ENCODE data around the gene CCL19. TPM values are rescaled to one million over a fixed set of nuclear protein-coding genes. Genes with fewer than 3 reads are reported as not detected.

The CCL19 gene
- total RNA-seq, 6 experiments from 2014 or later = 0.77 to 6.5 (median 1.1) TPM

GRCh38 chr9:34674440-34674839, 16.6 kb downstream of the CCL19 start:
- Histone ChIP-seq H3K4me3 (no peak overlapping the region), H3K27ac (no peak overlapping the region), H3K27me3 (no peaks in the 10 kb centered on the region), H3K4me1 (peaks cover 0 to 7% (median 0%) of the 10 kb centered on the region in 4 donors), H3K36me3 (no peaks in the 10 kb centered on the region), H3K9me3 (no peaks in the 10 kb centered on the region)
- no peak for TF ChIP-seq POLR2A (IDR thresholded peaks at IDR 0.05)
- no peak for TF ChIP-seq CTCF (IDR thresholded peaks at IDR 0.05)
- intact Hi-C loops (cut with DNase I) = no loop called here
- DNase-seq (no peak), ATAC-seq (peak in 1 of 4 donors; percentile 12)
- 46% methylated on average over 3 of the region's 3 CpGs for WGBS (ENCODE audit: insufficient coverage, low coverage, low lambda C conversion rate, missing lambda C conversion rate)

GRCh38 chr9:34671307-34671706, 19.8 kb downstream of the CCL19 start:
- Histone ChIP-seq H3K27ac (no peak overlapping the region), H3K4me3 (no peak overlapping the region), H3K27me3 (no peaks in the 10 kb centered on the region), H3K9me3 (no peaks in the 10 kb centered on the region), H3K4me1 (peaks cover 0 to 13% (median 5%) of the 10 kb centered on the region in 4 donors), H3K36me3 (no peaks in the 10 kb centered on the region)
- DNase-seq (no peak), ATAC-seq (no peak)
- TF ChIP-seq POLR2A (IDR thresholded peaks at IDR 0.05) (no peak), CTCF (IDR thresholded peaks at IDR 0.05) (no peak)
- no CpG with 5 or more reads among the region's 1 CpG for WGBS (ENCODE audit: insufficient coverage, low coverage, low lambda C conversion rate, missing lambda C conversion rate)
- intact Hi-C loops (cut with DNase I) = no loop called here

GRCh38 chr9:34669809-34670562, 21.1 kb downstream of the CCL19 start:
- Histone ChIP-seq H3K4me1 (peaks cover 0 to 14% (median 5%) of the 10 kb centered on the region in 4 donors), H3K36me3 (no peaks in the 10 kb centered on the region), H3K27me3 (no peaks in the 10 kb centered on the region), H3K9me3 (no peaks in the 10 kb centered on the region), H3K27ac (no peak overlapping the region), H3K4me3 (no peak overlapping the region)
- TF ChIP-seq CTCF (IDR thresholded peaks at IDR 0.05) = no peak
- no peak for TF ChIP-seq POLR2A (IDR thresholded peaks at IDR 0.05)
- DNase-seq (no peak), ATAC-seq (no peak)
- 72% methylated on average over 2 of the region's 5 CpGs for WGBS (ENCODE audit: insufficient coverage, low coverage, low lambda C conversion rate, missing lambda C conversion rate)
- intact Hi-C loops (cut with DNase I) = no loop called here

- peaks cover 0 to 11% (median 5%) of the 10 kb centered on the region in 4 donors for H3K4me1 ChIP-seq
- WGBS (ENCODE audit: insufficient coverage, low coverage, low lambda C conversion rate, missing lambda C conversion rate) = 0% methylated on average over 8 of the region's 55 CpGs
- ATAC-seq = peak; percentile 86 to 93 (median 88)
- no peaks in the 10 kb centered on the region for H3K27me3 ChIP-seq
- peak overlapping the region; percentile 71 to 85 (median 72) for H3K4me3 ChIP-seq
- peak; percentile 97 to 98 (median 97) for DNase-seq
- intact Hi-C loops (cut with DNase I) = no loop called here
- peak overlapping the region; percentile 87 to 93 (median 89) for H3K27ac ChIP-seq
- H3K36me3 ChIP-seq = no peaks in the 10 kb centered on the region
- no peaks in the 10 kb centered on the region for H3K9me3 ChIP-seq
- TF ChIP-seq CTCF (IDR thresholded peaks at IDR 0.05) (no peak), POLR2A (IDR thresholded peaks at IDR 0.05) (peak; percentile 83)
These were observed 25.5 kb downstream of the CCL19 start for GRCh38 chr9:34665381-34666250.

Measured in right lobe of liver (tissue), 6 donors.